ENCODE results near the gene DACT2. TPM values are rescaled to one million over a fixed set of nuclear protein-coding genes. Genes with fewer than 3 reads are reported as not detected.

The DACT2 gene
- total and polyA plus RNA-seq, 10 donors: 0.04 to 0.09 TPM; not detected in 8

- peaks cover 0 to 23% (median 0%) of the 10 kb centered on the region in 7 donors for H3K27me3 ChIP-seq (replicated peaks in 1 of 7)
- no peaks in the 10 kb centered on the region for H3K9me3 ChIP-seq
- no peaks in the 10 kb centered on the region for H3K4me1 ChIP-seq
- WGBS, 5 donors: 84 to 96% (median 91%) methylated on average over 28 of the region's 28 CpGs
- H3K36me3 ChIP-seq: no peaks in the 10 kb centered on the region
- intact Hi-C loops (cut with DNase I; ENCODE audit: low total_unique reads): no loop called here
- TF ChIP-seq POLR2A (IDR thresholded peaks at IDR 0.05) (no peak), POLR2AphosphoS5 (IDR thresholded peaks at IDR 0.05) (no peak), CTCF (IDR thresholded peaks at IDR 0.05 in 8 of 11, conservative IDR thresholded peaks at IDR 0.05 in 3 of 11) (no peak)
- H3K27ac ChIP-seq: no peak overlapping the region
- no peak overlapping the region for H3K4me3 ChIP-seq
- no peak for DNase-seq
These were observed 56.1 kb downstream of the DACT2 start for GRCh38 chr6:168263351-168263905.

GRCh38 chr6:168261234-168261633, 58.3 kb downstream of the DACT2 start:
- Histone ChIP-seq H3K27ac (no peak overlapping the region), H3K9me3 (peaks cover 0 to 3% (median 0%) of the 10 kb centered on the region in 8 donors), H3K4me1 (no peaks in the 10 kb centered on the region), H3K36me3 (no peaks in the 10 kb centered on the region), H3K27me3 (replicated peaks in 1 of 7) (peaks cover 0 to 16% (median 0%) of the 10 kb centered on the region in 7 donors), H3K4me3 (no peak overlapping the region)
- no peak for TF ChIP-seq POLR2A (IDR thresholded peaks at IDR 0.05)
- TF ChIP-seq CTCF (IDR thresholded peaks at IDR 0.05 in 8 of 11, conservative IDR thresholded peaks at IDR 0.05 in 3 of 11): no peak
- TF ChIP-seq POLR2AphosphoS5 (IDR thresholded peaks at IDR 0.05): no peak
- intact Hi-C loops (cut with DNase I; ENCODE audit: low total_unique reads): no loop called here
- 89 to 93% (median 92%) methylated on average over 10 to 12 of the region's 12 CpGs for WGBS, 5 donors
- DNase-seq: no peak

GRCh38 chr6:168260420-168260987, 59.1 kb downstream of the DACT2 start:
- peaks cover 0 to 12% (median 0%) of the 10 kb centered on the region in 7 donors for H3K27me3 ChIP-seq (replicated peaks in 1 of 7)
- peaks cover 0 to 10% (median 4%) of the 10 kb centered on the region in 8 donors for H3K9me3 ChIP-seq
- DNase-seq: no peak
- H3K4me1 ChIP-seq: no peaks in the 10 kb centered on the region
- intact Hi-C loops (cut with DNase I; ENCODE audit: low total_unique reads): no loop called here
- no peak overlapping the region for H3K27ac ChIP-seq
- no peaks in the 10 kb centered on the region for H3K36me3 ChIP-seq
- H3K4me3 ChIP-seq: no peak overlapping the region
- TF ChIP-seq POLR2AphosphoS5 (IDR thresholded peaks at IDR 0.05) (no peak), POLR2A (IDR thresholded peaks at IDR 0.05) (no peak), CTCF (IDR thresholded peaks at IDR 0.05 in 8 of 11, conservative IDR thresholded peaks at IDR 0.05 in 3 of 11) (no peak)
- 73 to 84% (median 81%) methylated on average over 17 to 24 of the region's 24 CpGs for WGBS, 5 donors

- Histone ChIP-seq H3K27me3 (replicated peaks in 1 of 7) (peaks cover 0 to 12% (median 0%) of the 10 kb centered on the region in 7 donors), H3K4me3 (no peak overlapping the region), H3K27ac (no peak overlapping the region), H3K4me1 (no peaks in the 10 kb centered on the region), H3K36me3 (no peaks in the 10 kb centered on the region), H3K9me3 (peaks cover 0 to 21% (median 12%) of the 10 kb centered on the region in 8 donors)
- no peak for TF ChIP-seq POLR2A (IDR thresholded peaks at IDR 0.05)
- no peak for TF ChIP-seq POLR2AphosphoS5 (IDR thresholded peaks at IDR 0.05)
- no peak for TF ChIP-seq CTCF (IDR thresholded peaks at IDR 0.05 in 8 of 11, conservative IDR thresholded peaks at IDR 0.05 in 3 of 11)
- DNase-seq: no peak
- 91 to 94% (median 92%) methylated on average over 15 of the region's 15 CpGs for WGBS, 5 donors
- intact Hi-C loops (cut with DNase I; ENCODE audit: low total_unique reads): no loop called here
These were observed 60.8 kb downstream of the DACT2 start for GRCh38 chr6:168258795-168259194.

Measured in spleen (tissue), 11 donors.